22Rv1 (cell line): ENCODE results near the gene ABTB2.

Source experiments
- H3K27ac ChIP-seq: fragments of 450-650 bp; 2 replicates; pipeline ENCODE4 v1.5.1; 2017
- ZFX ChIP-seq: fragments of 450-650 bp; IDR thresholded peaks from 2 replicates; pipeline ENCODE4 v1.6.1; 2017; ENCODE audit warnings: antibody characterized with exemption, borderline replicate concordance
- TF ChIP-seq, protein P1 (sequence below): fragments of 450-650 bp; IDR thresholded peaks from 2 replicates; pipeline ENCODE4 v1.5.1; 2017; ENCODE audit warnings: mild to moderate bottlenecking

ABTB2 gene

DNA sequence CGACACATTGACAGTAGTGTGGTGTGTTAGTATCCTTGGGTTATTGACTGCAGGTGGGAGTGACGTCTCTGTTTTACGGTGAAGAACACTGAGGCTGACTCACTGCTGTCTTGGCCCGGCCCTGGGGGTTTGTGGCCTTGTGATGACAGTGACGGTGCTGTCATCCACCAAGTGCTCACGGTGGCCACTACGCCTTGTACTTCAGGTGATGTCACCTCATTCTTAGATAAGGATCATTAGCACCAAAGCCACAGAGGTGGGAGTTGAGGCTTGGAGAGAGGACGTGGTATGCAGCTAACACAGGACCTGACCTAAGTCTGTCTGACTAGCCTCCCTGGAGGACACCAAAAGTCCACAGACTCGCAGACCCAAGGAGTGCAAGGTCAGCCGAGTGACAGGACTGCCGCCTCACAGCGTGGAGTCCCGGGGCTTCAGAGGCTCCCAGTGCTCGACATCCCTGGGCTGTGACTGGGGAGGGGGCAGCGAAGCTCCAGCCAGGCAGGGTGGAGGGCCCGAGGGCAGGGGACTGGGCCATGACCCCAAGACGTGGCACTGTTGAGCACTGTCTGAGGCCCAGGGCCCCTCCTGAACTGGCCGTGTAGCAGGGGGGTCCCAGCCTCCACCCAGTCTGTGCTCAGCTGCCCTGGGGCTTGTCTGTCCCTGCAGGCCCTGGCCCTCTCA is 195.9 kb downstream of the ABTB2 start:
- no peak for TF ChIP-seq ZFX
- TF ChIP-seq, protein P1, sequence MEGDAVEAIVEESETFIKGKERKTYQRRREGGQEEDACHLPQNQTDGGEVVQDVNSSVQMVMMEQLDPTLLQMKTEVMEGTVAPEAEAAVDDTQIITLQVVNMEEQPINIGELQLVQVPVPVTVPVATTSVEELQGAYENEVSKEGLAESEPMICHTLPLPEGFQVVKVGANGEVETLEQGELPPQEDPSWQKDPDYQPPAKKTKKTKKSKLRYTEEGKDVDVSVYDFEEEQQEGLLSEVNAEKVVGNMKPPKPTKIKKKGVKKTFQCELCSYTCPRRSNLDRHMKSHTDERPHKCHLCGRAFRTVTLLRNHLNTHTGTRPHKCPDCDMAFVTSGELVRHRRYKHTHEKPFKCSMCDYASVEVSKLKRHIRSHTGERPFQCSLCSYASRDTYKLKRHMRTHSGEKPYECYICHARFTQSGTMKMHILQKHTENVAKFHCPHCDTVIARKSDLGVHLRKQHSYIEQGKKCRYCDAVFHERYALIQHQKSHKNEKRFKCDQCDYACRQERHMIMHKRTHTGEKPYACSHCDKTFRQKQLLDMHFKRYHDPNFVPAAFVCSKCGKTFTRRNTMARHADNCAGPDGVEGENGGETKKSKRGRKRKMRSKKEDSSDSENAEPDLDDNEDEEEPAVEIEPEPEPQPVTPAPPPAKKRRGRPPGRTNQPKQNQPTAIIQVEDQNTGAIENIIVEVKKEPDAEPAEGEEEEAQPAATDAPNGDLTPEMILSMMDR = no peak

DNA sequence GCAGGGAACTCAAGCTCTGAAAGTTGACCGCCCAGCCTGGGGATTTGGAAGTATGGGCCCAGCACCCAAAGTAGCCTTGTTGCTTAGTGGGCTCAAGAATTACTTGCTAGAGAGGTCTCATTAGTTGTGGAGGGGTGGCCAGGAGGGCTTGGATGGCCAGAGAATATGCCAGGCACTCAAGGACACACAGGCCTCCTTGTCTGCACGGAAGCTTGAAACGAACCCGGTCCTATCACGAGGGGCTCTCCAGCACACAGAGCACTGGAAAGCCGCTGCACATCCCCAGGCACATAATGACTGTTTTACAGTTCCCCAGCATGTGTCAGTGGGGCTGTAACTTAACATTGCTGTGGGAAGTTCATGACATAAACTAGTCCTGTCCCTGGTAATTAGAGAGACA is 196.4 kb downstream of the ABTB2 start:
- H3K27ac ChIP-seq = no peak overlapping the region
- TF ChIP-seq, protein P1 = no peak
- no peak for TF ChIP-seq ZFX

More for the DNA sequence above, 195.9 kb downstream of the ABTB2 start:
- no peak overlapping the region for H3K27ac ChIP-seq

DNA sequence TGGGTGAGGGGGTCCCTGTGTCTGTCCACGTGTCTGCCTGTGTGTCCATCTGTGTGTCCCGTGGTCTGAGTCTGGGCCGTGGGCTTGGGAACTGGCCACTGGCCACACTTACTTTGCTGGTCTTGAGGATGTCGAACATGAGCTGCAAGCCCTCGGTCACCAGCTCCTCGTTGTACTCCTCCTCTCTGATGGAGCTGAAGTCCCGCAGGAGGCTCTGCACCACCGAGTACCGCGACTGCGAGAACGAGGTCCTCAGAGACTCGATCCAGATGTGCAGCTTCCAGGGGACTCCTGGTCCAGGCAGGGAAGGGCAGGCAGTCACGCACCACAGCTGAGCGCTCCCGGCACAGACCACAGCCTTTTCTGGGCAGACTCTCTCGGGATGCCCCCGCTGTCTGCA is 197.0 kb downstream of the ABTB2 start:
- TF ChIP-seq ZFX = no peak
- TF ChIP-seq, protein P1 = no peak
- no peak overlapping the region for H3K27ac ChIP-seq

DNA sequence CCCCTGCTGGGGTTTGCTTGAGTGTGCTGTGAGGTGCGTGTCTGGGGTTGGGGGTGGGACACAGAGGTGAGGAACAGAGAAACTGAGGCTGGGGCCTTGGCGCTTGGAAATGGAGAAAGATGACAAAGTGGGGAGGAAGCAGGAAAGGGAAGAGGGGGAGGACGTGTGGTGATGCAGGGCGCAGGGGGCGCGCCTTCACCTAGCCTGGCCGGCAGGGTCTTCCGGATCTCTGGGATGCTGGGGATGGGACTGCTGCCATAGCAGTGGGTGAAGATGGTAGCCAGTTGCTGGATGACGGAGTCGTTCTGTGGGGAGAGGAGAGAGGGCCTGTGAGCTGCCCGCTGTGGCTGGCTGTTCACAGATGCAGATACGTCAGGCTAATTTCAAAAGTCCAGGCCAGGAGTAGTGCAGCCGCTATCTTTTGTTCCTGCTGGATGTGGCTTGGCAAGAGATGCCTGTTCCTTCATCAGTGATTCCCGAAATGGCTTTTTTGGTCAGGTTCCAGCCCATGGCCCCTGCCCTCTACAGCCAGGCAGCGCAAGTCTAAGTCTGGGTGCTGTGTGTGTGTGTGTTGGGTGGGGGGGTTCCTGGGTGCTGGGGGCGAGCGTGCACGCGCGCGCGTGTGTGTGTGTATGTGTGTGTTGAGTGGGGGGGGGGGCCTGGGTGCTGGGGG is 197.6 kb downstream of the ABTB2 start:
- no peak for TF ChIP-seq ZFX
- TF ChIP-seq, protein P1 = no peak
- H3K27ac ChIP-seq = no peak overlapping the region

DNA sequence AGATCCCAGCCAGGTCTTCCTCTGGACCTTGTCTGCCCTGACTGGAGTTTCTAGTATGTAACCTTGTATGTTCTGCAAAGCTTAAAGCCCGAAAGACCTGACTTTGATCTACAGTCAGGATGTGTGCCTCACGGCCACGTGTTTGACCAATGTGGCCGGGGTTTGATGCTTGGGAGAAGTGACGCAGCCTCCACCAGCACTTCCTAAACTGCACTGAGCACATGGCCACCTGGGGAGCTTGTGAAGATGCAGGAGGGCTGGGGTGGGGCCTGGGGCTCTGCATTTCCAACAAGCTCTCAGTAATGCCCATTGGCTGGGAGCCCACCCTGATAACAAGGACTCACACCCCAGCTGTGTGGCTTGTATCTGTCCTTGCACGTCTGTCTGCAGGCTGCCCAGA is 199.1 kb downstream of the ABTB2 start:
- no peak overlapping the region for H3K27ac ChIP-seq
- TF ChIP-seq, protein P1 = no peak
- TF ChIP-seq ZFX = no peak

DNA sequence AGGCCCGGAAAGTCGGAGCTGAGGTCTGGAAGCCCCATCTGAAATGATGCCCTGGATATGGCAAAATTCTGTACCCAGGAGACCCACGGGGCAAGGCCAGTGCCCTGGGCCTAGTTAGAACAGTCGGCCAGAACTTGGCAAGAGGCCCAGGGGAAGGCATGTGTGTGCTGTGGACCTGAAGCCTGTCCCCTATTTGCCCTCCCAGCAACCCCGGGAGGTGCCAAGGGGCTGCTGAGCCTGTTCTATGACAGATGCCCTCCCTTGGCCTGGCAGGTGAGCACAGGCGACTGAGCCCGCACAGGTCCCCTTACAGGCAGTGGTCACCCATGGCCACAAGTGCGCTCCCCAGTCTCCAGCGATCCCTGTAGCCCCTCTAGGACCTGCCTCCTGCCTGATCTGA is 200.6 kb downstream of the ABTB2 start:
- H3K27ac ChIP-seq = no peak overlapping the region
- TF ChIP-seq ZFX = no peak
- TF ChIP-seq, protein P1 = no peak

DNA sequence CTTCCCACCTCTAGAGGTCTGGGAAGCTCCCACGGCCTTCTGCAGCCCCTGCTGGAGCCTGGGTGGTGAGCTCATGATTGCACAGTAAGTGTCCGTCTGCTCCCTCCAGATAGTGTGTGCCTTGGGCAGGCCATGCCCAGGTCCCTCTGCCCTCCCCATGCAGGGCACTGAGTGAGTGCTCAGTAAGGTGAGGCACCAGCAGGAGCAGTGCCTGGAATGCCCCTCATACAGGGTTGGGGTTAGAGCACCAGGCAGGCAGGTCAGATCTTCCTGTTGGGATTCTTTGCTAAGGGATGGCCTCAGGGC is 202.1 kb downstream of the ABTB2 start:
- no peak overlapping the region for H3K27ac ChIP-seq
- TF ChIP-seq, protein P1 = no peak
- TF ChIP-seq ZFX = no peak
